Transverse colon (tissue), 4 donors: ENCODE results near the gene RAB35. TPM values are rescaled to one million over a fixed set of nuclear protein-coding genes. Genes with fewer than 3 reads are reported as not detected.

Experiments
- DNase-seq: peaks from one replicate; pipeline ENCODE4 v3.0.0-alpha.2; 2019
- H3K27ac ChIP-seq, 4 donors: fragments of 200-600 bp; sonication (generic); 2 replicates each; pipeline ENCODE4 v1.5.1; 2016 to 2018; ENCODE audit warnings: inconsistent platforms in 4 of 4
- H3K27me3 ChIP-seq: fragments of 200-600 bp; sonication (generic); 2 replicates; pipeline ENCODE4 v1.5.1; 2017; ENCODE audit warnings: inconsistent platforms
- H3K36me3 ChIP-seq, 4 donors: fragments of 200-600 bp; sonication (generic); 2 replicates each; pipeline ENCODE4 v1.5.1; 2017 to 2019; ENCODE audit warnings: inconsistent platforms in 4 of 4
- H3K4me1 ChIP-seq, 4 donors: fragments of 200-600 bp; sonication (generic); 2 replicates each; pipeline ENCODE4 v1.5.1; 2017 to 2020; ENCODE audit warnings: inconsistent platforms in 4 of 4
- H3K4me3 ChIP-seq, 4 donors: fragments of 200-600 bp; sonication (generic); 1 replicate in 1 of 4; 2 replicates in 3 of 4; pipeline versions ENCODE4 v1.5.1 to v1.6.1; 2017 to 2019; ENCODE audit warnings: inconsistent platforms in 4 of 4
- H3K9me3 ChIP-seq, 2 donors: fragments of 200-600 bp; sonication (generic); 2 replicates each; pipeline ENCODE4 v1.5.1; 2017 to 2019; ENCODE audit warnings: inconsistent platforms in 2 of 2
- EP300 ChIP-seq: sonication (generic); formaldehyde crosslinking; IDR thresholded peaks from one replicate; pipeline ENCODE4 v1.6.1; 2017; ENCODE audit warnings: antibody characterized with exemption, low read depth
- POLR2A ChIP-seq: fragments of 450-650 bp; IDR thresholded peaks from one replicate; pipeline ENCODE4 v1.6.1; 2016; ENCODE audit warnings: antibody characterized with exemption, mild to moderate bottlenecking, moderate library complexity
- POLR2AphosphoS5 ChIP-seq, 3 donors: sonication (generic); formaldehyde crosslinking; IDR thresholded peaks; one replicate each; pipeline ENCODE4 v1.6.1; 2016; ENCODE audit warnings: antibody characterized with exemption in 3 of 3
- WGBS, 2 donors: methylation state at CpG; one replicate each; pipeline ENCODE4 v1.1.5; 2018; ENCODE audit warnings: low coverage in 1 of 2; 5-methylcytosine and 5-hydroxymethylcytosine counted together
- in situ Hi-C, 4 donors: fragments of 200-750 bp; cut with MboI; loops; one replicate each; pipeline versions ENCODE4 v1.15.0 to v1.15.1; 2017; ENCODE audit warnings: low sequenced_read_pairs in 3 of 4, low pct_ligation_motif_present in 1 of 4, low pct_unique_long_range_greater_than_20kb in 1 of 4
- intact Hi-C: fragments of 100-400 bp; cut with DNase I; formaldehyde crosslinking; loops from one replicate; pipeline ENCODE4 v1.15.1; 2023; ENCODE audit warnings: low total_unique reads
- total RNA-seq, 4 donors: library from RNA; depleted of rRNA; stranded (reverse); fragments of >200 nt; gene quantifications; one replicate each; pipeline ENCODE4 v1.1.0, GENCODE V29; 2016
- TF ChIP-seq, protein P1 (sequence below), 5 experiments: fragments of 200-600 bp in 3 of 5; fragments of 450-650 bp in 2 of 5; sonication (generic) in 3 of 5; IDR thresholded peaks; 1 replicate in 2 of 5; 2 replicates in 3 of 5; pipeline ENCODE4 v1.5.1; 2016 to 2017; ENCODE audit warnings: antibody characterized with exemption in 5 of 5, inconsistent platforms in 3 of 5, mild to moderate bottlenecking in 2 of 5, moderate library complexity in 1 of 5

RAB35 gene
- 10 to 100 TPM; 16.9 to 26.2 (median 22.2) TPM for total RNA-seq

- intact Hi-C loops (no loop called here), in situ Hi-C loops (no loop called here)
- TF ChIP-seq POLR2A (no peak), EP300 (no peak), POLR2AphosphoS5 (IDR thresholded peaks at IDR 0.05) (no peak)
- TF ChIP-seq, protein P1, sequence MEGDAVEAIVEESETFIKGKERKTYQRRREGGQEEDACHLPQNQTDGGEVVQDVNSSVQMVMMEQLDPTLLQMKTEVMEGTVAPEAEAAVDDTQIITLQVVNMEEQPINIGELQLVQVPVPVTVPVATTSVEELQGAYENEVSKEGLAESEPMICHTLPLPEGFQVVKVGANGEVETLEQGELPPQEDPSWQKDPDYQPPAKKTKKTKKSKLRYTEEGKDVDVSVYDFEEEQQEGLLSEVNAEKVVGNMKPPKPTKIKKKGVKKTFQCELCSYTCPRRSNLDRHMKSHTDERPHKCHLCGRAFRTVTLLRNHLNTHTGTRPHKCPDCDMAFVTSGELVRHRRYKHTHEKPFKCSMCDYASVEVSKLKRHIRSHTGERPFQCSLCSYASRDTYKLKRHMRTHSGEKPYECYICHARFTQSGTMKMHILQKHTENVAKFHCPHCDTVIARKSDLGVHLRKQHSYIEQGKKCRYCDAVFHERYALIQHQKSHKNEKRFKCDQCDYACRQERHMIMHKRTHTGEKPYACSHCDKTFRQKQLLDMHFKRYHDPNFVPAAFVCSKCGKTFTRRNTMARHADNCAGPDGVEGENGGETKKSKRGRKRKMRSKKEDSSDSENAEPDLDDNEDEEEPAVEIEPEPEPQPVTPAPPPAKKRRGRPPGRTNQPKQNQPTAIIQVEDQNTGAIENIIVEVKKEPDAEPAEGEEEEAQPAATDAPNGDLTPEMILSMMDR (IDR thresholded peaks at IDR 0.05), result no peak
Measured at GRCh38 chr12:120116441-120116791, at the start of gene RAB35. Gene RAB35 (minus strand): TSS chr12:120116753. CDS start chr12:120116650, 103 bp downstream.

GRCh38 chr12:120164293-120164692 is 47.7 kb upstream of the RAB35 start:
- intact Hi-C loops (no loop called here), in situ Hi-C loops (no loop called here)
- TF ChIP-seq POLR2AphosphoS5 (IDR thresholded peaks at IDR 0.05) (no peak), POLR2A (no peak), EP300 (no peak)
- TF ChIP-seq, protein P1 (IDR thresholded peaks at IDR 0.05), result no peak
- Histone ChIP-seq H3K27ac (no peak overlapping the region), H3K36me3 (peaks cover 0 to 83% (median 47%) of the 10 kb centered on the region in 4 donors), H3K4me3 (no peak overlapping the region), H3K4me1 (no peaks in the 10 kb centered on the region), H3K9me3 (no peaks in the 10 kb centered on the region), H3K27me3 (no peaks in the 10 kb centered on the region)
- 94% methylated on average over 11 of the region's 11 CpGs; no CpG with 5 or more reads in 1 of the 2 donors for WGBS, 2 donors
- no peak for DNase-seq

More at GRCh38 chr12:120116441-120116791, at the start of gene RAB35:
- Histone ChIP-seq H3K4me3 (peak within 1 kb of the TSS; percentile 77 to 94 (median 87)), H3K27me3 (no peaks in the 10 kb centered on the region), H3K9me3 (no peaks in the 10 kb centered on the region), H3K4me1 (peaks cover 28 to 59% (median 33%) of the 10 kb centered on the region in 4 donors), H3K36me3 (no peaks in the 10 kb centered on the region), H3K27ac (peak within 1 kb of the TSS; percentile 96 to 99 (median 97))
- no peak for DNase-seq
- WGBS, 2 donors, result 0% methylated on average over 24 of the region's 50 CpGs; no CpG with 5 or more reads in 1 of the 2 donors

GRCh38 chr12:120162763-120163162 is 46.2 kb upstream of the RAB35 start:
- Histone ChIP-seq H3K4me3 (no peak overlapping the region), H3K36me3 (peaks cover 0 to 77% (median 42%) of the 10 kb centered on the region in 4 donors), H3K27me3 (no peaks in the 10 kb centered on the region), H3K9me3 (no peaks in the 10 kb centered on the region), H3K27ac (no peak overlapping the region), H3K4me1 (no peaks in the 10 kb centered on the region)
- in situ Hi-C loops (no loop called here), intact Hi-C loops (no loop called here)
- DNase-seq, result no peak
- whole genome bisulfite sequencing, 2 donors, result 84 to 100% methylated on average over 1 to 8 of the region's 8 CpGs
- TF ChIP-seq POLR2AphosphoS5 (IDR thresholded peaks at IDR 0.05) (no peak), EP300 (no peak), POLR2A (no peak)
- TF ChIP-seq, protein P1 (IDR thresholded peaks at IDR 0.05), result no peak

GRCh38 chr12:120161852-120162251 is 45.3 kb upstream of the RAB35 start:
- DNase-seq, result no peak
- Histone ChIP-seq H3K4me3 (no peak overlapping the region), H3K27me3 (no peaks in the 10 kb centered on the region), H3K27ac (no peak overlapping the region), H3K4me1 (no peaks in the 10 kb centered on the region), H3K9me3 (no peaks in the 10 kb centered on the region), H3K36me3 (peaks cover 0 to 79% (median 44%) of the 10 kb centered on the region in 4 donors)
- intact Hi-C loops (no loop called here), in situ Hi-C loops (no loop called here)
- TF ChIP-seq POLR2AphosphoS5 (IDR thresholded peaks at IDR 0.05) (no peak), POLR2A (no peak), EP300 (no peak)
- TF ChIP-seq, protein P1 (IDR thresholded peaks at IDR 0.05), result no peak
- WGBS, 2 donors, result 95% methylated on average over 11 of the region's 11 CpGs; no CpG with 5 or more reads in 1 of the 2 donors
